ENCODE measurements around the gene USH1C.

DNA sequence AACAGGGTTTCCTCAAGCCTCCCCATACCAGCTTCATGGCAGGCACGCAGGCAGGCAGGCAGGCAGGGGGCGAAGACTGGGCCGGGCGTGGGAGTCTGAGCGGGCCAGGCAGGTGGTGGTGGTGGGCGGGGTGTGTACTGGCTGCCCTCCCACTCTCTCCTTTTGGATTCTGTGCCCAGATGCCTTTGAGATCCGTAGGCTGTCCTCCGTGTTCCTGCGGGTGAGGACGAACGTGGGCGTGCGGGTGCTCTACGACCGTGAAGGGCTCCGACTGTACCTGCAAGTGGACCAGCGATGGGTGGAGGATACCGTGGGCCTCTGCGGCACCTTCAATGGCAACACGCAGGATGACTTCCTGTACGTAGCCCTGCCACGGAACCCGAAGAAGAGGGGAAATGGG, 25.8 kb upstream of the USH1C start:
- TF ChIP-seq, protein P1, sequence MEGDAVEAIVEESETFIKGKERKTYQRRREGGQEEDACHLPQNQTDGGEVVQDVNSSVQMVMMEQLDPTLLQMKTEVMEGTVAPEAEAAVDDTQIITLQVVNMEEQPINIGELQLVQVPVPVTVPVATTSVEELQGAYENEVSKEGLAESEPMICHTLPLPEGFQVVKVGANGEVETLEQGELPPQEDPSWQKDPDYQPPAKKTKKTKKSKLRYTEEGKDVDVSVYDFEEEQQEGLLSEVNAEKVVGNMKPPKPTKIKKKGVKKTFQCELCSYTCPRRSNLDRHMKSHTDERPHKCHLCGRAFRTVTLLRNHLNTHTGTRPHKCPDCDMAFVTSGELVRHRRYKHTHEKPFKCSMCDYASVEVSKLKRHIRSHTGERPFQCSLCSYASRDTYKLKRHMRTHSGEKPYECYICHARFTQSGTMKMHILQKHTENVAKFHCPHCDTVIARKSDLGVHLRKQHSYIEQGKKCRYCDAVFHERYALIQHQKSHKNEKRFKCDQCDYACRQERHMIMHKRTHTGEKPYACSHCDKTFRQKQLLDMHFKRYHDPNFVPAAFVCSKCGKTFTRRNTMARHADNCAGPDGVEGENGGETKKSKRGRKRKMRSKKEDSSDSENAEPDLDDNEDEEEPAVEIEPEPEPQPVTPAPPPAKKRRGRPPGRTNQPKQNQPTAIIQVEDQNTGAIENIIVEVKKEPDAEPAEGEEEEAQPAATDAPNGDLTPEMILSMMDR (IDR thresholded peaks at IDR 0.05), result no peak
- no peak for TF ChIP-seq POLR2A (IDR thresholded peaks at IDR 0.05)
- no peak for TF ChIP-seq POLR2AphosphoS5 (IDR thresholded peaks at IDR 0.05)
- TF ChIP-seq EP300 (IDR thresholded peaks at IDR 0.05), result no peak

Data from gastroesophageal sphincter (tissue), 3 donors.